ENCODE data around the gene COPS4. TPM values are rescaled to one million over a fixed set of nuclear protein-coding genes. Genes with fewer than 3 reads are reported as not detected.

The COPS4 gene
- 23.0 to 44.3 TPM (median 24.5 TPM) in 5 replicates for total RNA-seq (2022; extraction: Qiagen RNA extraction; ENCODE audit: low read depth)

DNA sequence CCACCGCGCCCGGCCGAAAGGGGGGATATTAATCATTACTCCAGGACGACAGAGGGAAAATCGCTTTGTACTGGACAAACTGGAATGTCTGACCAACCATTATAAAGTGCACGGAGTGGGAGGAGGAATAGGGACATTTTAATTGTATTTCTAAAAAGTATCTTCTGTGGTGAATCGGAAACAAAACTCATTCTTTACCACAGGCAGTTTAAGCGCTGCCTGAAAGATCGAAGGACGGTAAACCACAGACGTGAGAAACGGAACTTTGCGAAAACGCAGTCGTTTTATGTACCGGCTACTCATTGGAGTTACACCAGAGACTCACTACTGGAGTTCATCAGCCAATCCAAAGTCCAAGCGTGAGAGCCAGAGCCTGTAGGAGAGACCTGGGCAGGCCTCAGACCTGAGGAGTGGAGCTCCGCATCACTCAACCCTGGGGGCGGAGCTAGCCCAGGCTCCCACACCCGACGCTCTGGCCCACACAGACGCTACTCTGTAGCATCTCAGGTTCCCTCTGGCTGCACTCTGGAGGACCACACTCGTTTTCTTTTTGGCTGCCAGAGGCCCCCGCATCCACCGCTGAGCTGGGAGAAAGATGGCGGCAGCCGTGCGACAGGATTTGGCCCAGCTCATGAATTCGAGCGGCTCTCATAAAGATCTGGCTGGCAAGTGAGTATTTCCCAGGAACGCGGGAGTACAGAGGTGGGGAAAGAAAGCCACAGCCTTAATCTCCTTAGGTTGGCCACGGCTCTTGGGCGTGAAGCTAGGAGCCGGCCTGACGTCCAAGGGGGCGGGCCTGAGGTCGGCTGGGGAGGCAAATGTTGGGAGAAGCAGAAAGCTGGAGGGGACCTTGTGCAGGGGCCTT, at the start of gene COPS4:
COPS4 (plus strand) TSS at position 554 of the 865 bp plus-strand sequence; CDS start at position 596, 42 bp downstream.

DNA sequence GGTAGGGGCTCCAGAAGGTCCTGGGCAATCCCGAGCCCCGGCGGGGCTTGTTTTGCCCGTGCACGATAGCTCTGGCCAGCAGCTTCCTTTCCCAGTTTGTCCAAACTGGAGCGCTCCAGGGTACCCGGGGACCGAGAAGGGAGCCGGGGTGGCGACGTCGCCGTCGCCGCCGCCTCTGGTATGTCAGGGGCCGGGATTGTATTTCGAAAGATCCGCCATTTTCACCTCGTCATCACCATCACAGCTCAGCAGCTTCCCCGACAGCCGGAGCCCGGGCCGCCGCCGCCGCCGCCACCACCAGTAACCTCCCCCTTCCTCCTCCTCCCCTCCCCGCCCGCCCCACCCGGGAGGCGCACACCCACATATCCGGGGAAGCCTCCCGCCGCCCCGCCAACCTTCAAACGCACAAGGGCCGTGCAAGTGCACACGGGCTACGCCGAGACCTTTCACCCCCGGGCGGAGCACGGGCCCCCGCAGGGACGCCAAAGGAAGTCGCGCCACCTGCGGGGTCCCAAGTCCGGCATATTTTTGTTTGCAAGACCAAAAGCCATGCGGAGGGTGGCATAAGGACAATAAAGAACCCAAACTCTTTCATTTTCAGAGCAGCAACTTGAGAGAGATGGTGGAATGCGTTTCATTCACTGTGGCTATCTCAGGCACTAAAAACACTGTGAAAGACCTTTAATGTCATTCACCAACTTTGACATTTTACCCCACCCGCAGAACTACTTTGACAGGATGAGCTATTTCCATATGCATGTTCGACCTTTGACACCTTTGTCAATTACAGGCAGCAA, 24.3 kb upstream of the COPS4 start, which contains the start of gene LIN54:
LIN54 (minus strand) TSS at position 302 of the 797 bp plus-strand sequence. CDS start 25,979 bp downstream, outside the sequence.

DNA sequence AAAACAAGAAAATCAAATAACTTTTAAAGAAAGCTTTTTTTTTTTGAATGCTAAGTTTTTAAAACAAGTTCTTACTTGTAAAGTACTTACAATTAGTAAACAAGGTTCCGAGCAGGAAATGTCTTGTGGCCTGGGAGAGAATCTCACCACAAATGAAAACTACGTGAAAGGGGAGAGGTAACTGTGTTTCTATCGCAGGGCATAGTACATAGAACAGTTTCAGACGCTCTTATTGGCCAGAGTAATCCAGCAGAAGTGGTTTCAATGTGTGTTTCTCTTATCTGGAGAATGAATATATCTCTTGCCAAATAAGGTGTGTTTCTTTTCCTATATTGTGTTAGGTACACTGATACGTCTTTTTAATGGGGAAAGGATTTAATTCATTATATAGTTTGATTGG, 79.6 kb downstream of the COPS4 start, which contains the start of gene PLAC8:
PLAC8 (minus strand) TSS at position 154 of the 400 bp plus-strand sequence. CDS start 6,808 bp downstream, outside the sequence.

Other genes with a start within 250 kb of the COPS4 start
- 5.4 to 8.4 TPM (median 7.3 TPM) in 5 replicates for gene SCD5, start 236.4 kb upstream of the COPS4 start, total RNA-seq (2022; extraction: Qiagen RNA extraction; ENCODE audit: low read depth)
- 79.5 to 92.0 TPM (median 81.0 TPM) in 5 replicates for gene SEC31A, start 144.0 kb upstream of the COPS4 start, total RNA-seq (2022; extraction: Qiagen RNA extraction; ENCODE audit: low read depth)
- 1.2 to 2.2 TPM (median 2.0 TPM) in 5 replicates for gene THAP9, start 134.4 kb upstream of the COPS4 start, total RNA-seq (2022; extraction: Qiagen RNA extraction; ENCODE audit: low read depth)
- gene LIN54, start 24.4 kb upstream of the COPS4 start, total RNA-seq (2022; extraction: Qiagen RNA extraction; ENCODE audit: low read depth): 5.1 to 8.2 TPM (median 7.7 TPM) in 5 replicates
- 0.78 to 1.6 TPM (median 1.2 TPM) in 4 of 5 replicates, not detected in the other for gene PLAC8, start 79.5 kb downstream of the COPS4 start, total RNA-seq (2022; extraction: Qiagen RNA extraction; ENCODE audit: low read depth)
- gene COQ2, start 249.6 kb downstream of the COPS4 start, total RNA-seq (2022; extraction: Qiagen RNA extraction; ENCODE audit: low read depth): 18.0 to 21.4 TPM (median 20.9 TPM) in 5 replicates